Endodermal cell (in vitro differentiated cells): ENCODE measurements around the gene HDDC3. TPM values are rescaled to one million over a fixed set of nuclear protein-coding genes. Genes with fewer than 3 reads are reported as not detected.

Experiments used
- DNase-seq: peaks from one replicate; pipeline ENCODE4 v3.0.0-alpha.2; 2017
- H3K27ac ChIP-seq: 2 replicates; pipeline ENCODE4 v1.5.1; 2013; ENCODE audit warnings: mild to moderate bottlenecking, low read depth, low read length, moderate library complexity
- H3K27me3 ChIP-seq: 2 replicates; pipeline ENCODE4 v1.6.1; 2013; ENCODE audit warnings: mild to moderate bottlenecking, low read length, moderate library complexity; ENCODE audit not compliant: insufficient read depth, control insufficient read depth, poor library complexity, severe bottlenecking
- H3K36me3 ChIP-seq: 2 replicates; pipeline ENCODE4 v1.7.0; 2013; ENCODE audit warnings: mild to moderate bottlenecking, low read length, moderate library complexity; ENCODE audit not compliant: control insufficient read depth, insufficient read depth
- H3K4me1 ChIP-seq: one replicate; pipeline ENCODE4 v1.7.0; 2013; ENCODE audit warnings: low read length; ENCODE audit not compliant: control insufficient read depth, insufficient read depth
- H3K4me3 ChIP-seq: 2 replicates; pipeline ENCODE4 v1.5.1; 2013; ENCODE audit warnings: mild to moderate bottlenecking, low read length, moderate library complexity
- H3K9ac ChIP-seq: 2 replicates; pipeline ENCODE4 v1.6.1; 2013; ENCODE audit warnings: mild to moderate bottlenecking, low read length, moderate library complexity; ENCODE audit not compliant: poor library complexity, severe bottlenecking; ENCODE audit errors: extremely low read depth
- H3K9me3 ChIP-seq: 2 replicates; pipeline ENCODE4 v1.6.1; 2013; ENCODE audit warnings: mild to moderate bottlenecking, low read length, moderate library complexity; ENCODE audit not compliant: control insufficient read depth
- H3K27ac Mint-ChIP-seq: 2 replicates; pipeline ENCODE4 v1.8.0; 2020; ENCODE audit warnings: mixed read lengths
- H3K27me3 Mint-ChIP-seq: 2 replicates; pipeline ENCODE4 v1.8.0; 2021; ENCODE audit warnings: mild to moderate bottlenecking, mixed read lengths; ENCODE audit not compliant: insufficient read depth
- H3K36me3 Mint-ChIP-seq: 2 replicates; pipeline ENCODE4 v1.8.0; 2020; ENCODE audit warnings: low read depth, mixed read lengths
- H3K4me1 Mint-ChIP-seq: 2 replicates; pipeline ENCODE4 v1.8.0; 2020; ENCODE audit warnings: mixed read lengths
- H3K4me3 Mint-ChIP-seq: 2 replicates; pipeline ENCODE4 v1.8.0; 2020; ENCODE audit warnings: mild to moderate bottlenecking, moderate library complexity, mixed read lengths
- H3K9me3 Mint-ChIP-seq: 2 replicates; pipeline ENCODE4 v1.8.0; 2020; ENCODE audit warnings: mild to moderate bottlenecking, mixed read lengths
- CTCF ChIP-seq: fragments of 200-600 bp; sonication (generic); conservative IDR thresholded peaks from 2 replicates; pipeline ENCODE4 v1.5.0; 2021; ENCODE audit warnings: antibody characterized with exemption, mild to moderate bottlenecking
- WGBS, 2 experiments: methylation state at CpG; one replicate each; pipeline versions ENCODE4 v1.1.5 to v1.1.7; 2013; ENCODE audit warnings: missing lambda C conversion rate in 2 of 2, mixed read lengths in 1 of 2; ENCODE audit not compliant: insufficient coverage in 1 of 2, insufficient read length in 1 of 2; 5-methylcytosine and 5-hydroxymethylcytosine counted together
- total RNA-seq, 2 donors: library from RNA; stranded (reverse); fragmentation: NEBNext Ultra II Directional in 1 of 2; extraction: Animal tissue kit (Norgen Biotek cat#: 25700) in 1 of 2; gene quantifications; 2 replicates in 1 of 2; 3 replicates in 1 of 2; pipeline ENCODE4 v1.2.1, GENCODE V29; 2021

The HDDC3 gene
- total RNA-seq, 2 donors from 2014 or later = 15.3 to 21.5 TPM

- TF ChIP-seq CTCF = no peak
- Mint-ChIP-seq H3K4me1 (peaks cover 7% of the 10 kb centered on the region), H3K36me3 (peaks cover 53% of the 10 kb centered on the region), H3K9me3 (no peaks in the 10 kb centered on the region), H3K27ac (no peak overlapping the region), H3K27me3 (no peaks in the 10 kb centered on the region), H3K4me3 (no peak overlapping the region)
- no peak for DNase-seq
- Histone ChIP-seq H3K4me1 (no peaks in the 10 kb centered on the region), H3K27me3 (no peaks in the 10 kb centered on the region), H3K4me3 (no peak overlapping the region), H3K36me3 (peaks cover 66% of the 10 kb centered on the region), H3K9me3 (no peaks in the 10 kb centered on the region), H3K9ac (no peak overlapping the region), H3K27ac (no peak overlapping the region)
- WGBS, 2 experiments = 92 to 94% methylated on average over 7 of the region's 7 CpGs
Observed at GRCh38 chr15:90939756-90940155, 7.4 kb upstream of the HDDC3 start.

- Mint-ChIP-seq H3K9me3 (no peaks in the 10 kb centered on the region), H3K4me3 (no peak overlapping the region), H3K4me1 (peaks cover 12% of the 10 kb centered on the region), H3K36me3 (peaks cover 45% of the 10 kb centered on the region), H3K27ac (no peak overlapping the region), H3K27me3 (peaks cover 4% of the 10 kb centered on the region)
- H3K36me3 ChIP-seq = peaks cover 55% of the 10 kb centered on the region
- TF ChIP-seq CTCF = no peak
- no peaks in the 10 kb centered on the region for H3K9me3 ChIP-seq
- WGBS, 2 experiments = 87 to 96% methylated on average over 3 to 5 of the region's 5 CpGs
- DNase-seq = no peak
- no peak overlapping the region for H3K27ac ChIP-seq
- H3K4me3 ChIP-seq = no peak overlapping the region
- peaks cover 3% of the 10 kb centered on the region for H3K27me3 ChIP-seq
- H3K4me1 ChIP-seq = no peaks in the 10 kb centered on the region
- H3K9ac ChIP-seq = no peak overlapping the region
Observed at GRCh38 chr15:90938261-90938660, 5.9 kb upstream of the HDDC3 start.

- H3K36me3 Mint-ChIP-seq = peaks cover 31% of the 10 kb centered on the region
- Histone ChIP-seq H3K36me3 (peaks cover 40% of the 10 kb centered on the region), H3K9me3 (no peaks in the 10 kb centered on the region), H3K4me3 (peak overlapping the region; percentile 81), H3K4me1 (no peaks in the 10 kb centered on the region), H3K27ac (no peak overlapping the region), H3K9ac (no peak overlapping the region), H3K27me3 (peaks cover 8% of the 10 kb centered on the region)
- no peaks in the 10 kb centered on the region for H3K9me3 Mint-ChIP-seq
- H3K27ac Mint-ChIP-seq = no peak overlapping the region
- peak overlapping the region; percentile 74 for H3K4me3 Mint-ChIP-seq
- WGBS, 2 experiments = 89 to 92% methylated on average over 1 of the region's 1 CpG
- no peak for DNase-seq
- TF ChIP-seq CTCF = no peak
- peaks cover 14% of the 10 kb centered on the region for H3K4me1 Mint-ChIP-seq
- H3K27me3 Mint-ChIP-seq = peaks cover 8% of the 10 kb centered on the region
Observed at GRCh38 chr15:90936823-90937222, 4.5 kb upstream of the HDDC3 start.
